ENCODE results near the gene DDX1. TPM values are rescaled to one million over a fixed set of nuclear protein-coding genes. Genes with fewer than 3 reads are reported as not detected.

DDX1 gene
- total RNA-seq, 2 experiments from 2014 or later = 136 to 137 TPM

DNA sequence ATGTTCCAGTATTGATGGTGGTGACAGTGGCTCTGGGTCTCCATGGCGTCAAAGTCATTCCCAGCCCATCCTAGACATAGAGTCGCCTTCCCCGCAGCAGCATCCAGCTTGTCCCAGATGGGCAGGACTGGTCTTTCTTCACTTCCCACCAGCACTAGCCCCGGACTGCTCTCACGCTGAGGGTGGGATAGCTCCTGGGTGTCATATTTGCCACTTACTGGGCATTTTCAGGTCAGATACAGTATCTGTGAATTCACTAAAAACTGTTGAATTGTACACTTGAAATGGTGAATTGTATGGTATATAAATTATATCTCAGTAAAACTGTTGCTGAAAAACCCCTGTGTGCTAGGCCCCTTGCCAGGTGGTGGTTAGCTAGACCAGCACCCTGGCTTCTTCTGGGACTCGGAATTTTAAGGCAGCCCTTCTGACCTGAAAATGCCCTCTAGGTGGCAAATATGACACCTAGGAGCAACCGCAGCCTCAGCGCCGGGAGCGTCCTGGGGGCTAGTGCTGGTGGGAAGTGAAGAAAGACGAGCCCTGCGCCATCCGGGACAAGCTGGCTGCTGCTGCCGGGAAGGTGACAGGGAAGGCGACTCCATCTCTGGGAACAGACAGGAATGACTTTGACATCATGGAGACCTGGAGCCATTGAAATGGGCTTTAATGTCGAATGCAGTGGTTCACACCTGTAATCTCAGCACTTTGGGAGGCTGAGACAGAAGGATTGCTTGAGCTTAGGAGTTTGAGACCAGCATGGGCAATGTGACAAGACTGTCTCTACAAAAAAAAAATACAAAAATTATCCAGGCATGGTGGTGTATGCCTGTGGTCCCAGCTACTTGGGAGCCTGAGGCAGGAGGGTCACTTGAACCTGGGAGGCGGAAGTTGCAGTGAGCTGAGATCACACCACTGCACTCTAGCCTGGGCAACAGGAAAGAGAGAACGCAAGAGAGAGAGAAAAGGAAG is 56.2 kb downstream of the DDX1 start:
- no peaks in the 10 kb centered on the region for H3K4me1 Mint-ChIP-seq
- no peak overlapping the region for H3K27ac Mint-ChIP-seq
- no peaks in the 10 kb centered on the region for H3K27me3 Mint-ChIP-seq
- no peak overlapping the region for H3K4me3 Mint-ChIP-seq
- no peaks in the 10 kb centered on the region for H3K9me3 Mint-ChIP-seq
- no peak for DNase-seq
- H3K36me3 Mint-ChIP-seq = no peaks in the 10 kb centered on the region

- no peaks in the 10 kb centered on the region for H3K4me1 Mint-ChIP-seq
- H3K4me3 Mint-ChIP-seq = no peak overlapping the region
- H3K36me3 Mint-ChIP-seq = no peaks in the 10 kb centered on the region
- no peak overlapping the region for H3K27ac Mint-ChIP-seq
- H3K27me3 Mint-ChIP-seq = no peaks in the 10 kb centered on the region
- no peak for DNase-seq
- no peaks in the 10 kb centered on the region for H3K9me3 Mint-ChIP-seq
These were observed 57.2 kb downstream of the DDX1 start for GRCh38 chr2:15648593-15649525.

DNA sequence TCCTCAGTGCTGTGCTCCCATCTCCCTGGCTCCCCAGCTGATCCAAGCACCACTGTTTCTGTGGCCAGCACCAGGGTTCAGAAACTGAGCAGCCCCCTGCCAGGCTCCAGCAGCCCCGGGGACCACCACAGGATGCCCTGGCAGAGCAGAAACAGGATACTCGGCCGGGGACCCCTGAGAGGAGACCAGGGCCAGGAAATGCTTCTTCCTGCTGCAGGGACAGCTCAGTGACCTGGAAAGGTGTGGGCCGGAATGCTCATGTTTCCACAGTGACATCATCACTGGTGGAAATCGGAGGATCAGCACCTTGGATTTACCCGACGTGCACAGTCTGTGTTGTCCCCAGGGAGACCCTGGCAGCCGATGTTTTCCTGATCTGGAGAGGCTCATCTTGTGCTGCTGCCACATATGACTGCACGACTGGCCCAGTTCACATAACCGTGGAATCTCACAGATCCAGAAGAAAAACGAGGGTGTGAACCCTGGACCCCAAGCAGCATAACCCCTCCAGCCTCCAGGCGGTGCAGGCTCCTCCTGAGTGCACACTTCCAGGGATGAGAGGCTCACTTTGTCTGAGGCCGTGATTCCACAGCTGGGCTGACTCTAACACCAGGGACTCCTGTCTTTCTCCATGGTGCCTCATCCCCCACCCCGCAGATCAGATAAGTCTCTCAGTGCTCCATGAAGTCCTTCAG is 58.0 kb downstream of the DDX1 start:
- no peak overlapping the region for H3K27ac Mint-ChIP-seq
- no peaks in the 10 kb centered on the region for H3K9me3 Mint-ChIP-seq

DNA sequence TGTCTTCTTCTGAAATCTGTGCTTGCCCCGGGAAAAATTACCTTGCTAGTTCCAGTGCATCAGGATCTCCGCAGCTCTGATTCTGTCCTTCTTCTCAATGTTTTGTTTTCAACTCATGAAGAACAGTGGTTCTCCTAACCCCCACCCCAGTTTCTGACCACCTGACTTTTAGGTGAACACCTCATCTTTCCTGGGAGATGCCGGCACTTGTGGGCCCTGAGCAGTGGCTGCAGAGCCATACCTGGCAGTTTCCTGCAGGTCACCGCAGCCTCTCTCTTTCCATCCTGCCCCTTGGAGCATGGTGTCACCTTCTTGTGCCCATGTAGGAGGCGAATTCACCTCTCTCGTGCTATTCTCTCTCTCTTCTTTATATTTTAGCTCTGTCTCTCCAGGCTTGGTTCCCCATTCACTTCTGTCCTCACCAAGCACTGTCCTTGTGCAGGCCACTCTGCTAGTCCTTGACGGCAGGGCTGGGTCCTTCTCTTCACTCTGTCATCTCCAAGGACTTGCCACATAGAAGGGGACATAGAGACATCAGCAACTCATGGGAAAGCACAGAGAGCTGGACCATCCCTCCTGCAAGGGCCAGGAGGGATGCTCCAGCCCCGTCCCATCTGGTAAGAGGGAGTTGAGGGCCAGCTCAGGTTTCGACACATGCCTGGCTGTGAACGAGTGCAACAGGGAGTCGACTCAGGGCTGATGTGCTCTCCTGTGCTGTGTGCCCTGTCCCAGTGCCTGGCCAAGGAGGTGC is 59.1 kb downstream of the DDX1 start:
- H3K4me1 Mint-ChIP-seq = no peaks in the 10 kb centered on the region
- DNase-seq = no peak
- H3K27ac Mint-ChIP-seq = no peak overlapping the region
- H3K4me3 Mint-ChIP-seq = no peak overlapping the region
- H3K36me3 Mint-ChIP-seq = no peaks in the 10 kb centered on the region
- H3K27me3 Mint-ChIP-seq = no peaks in the 10 kb centered on the region
- no peaks in the 10 kb centered on the region for H3K9me3 Mint-ChIP-seq

More for the DNA sequence above, 58.0 kb downstream of the DDX1 start:
- H3K4me1 Mint-ChIP-seq = no peaks in the 10 kb centered on the region
- H3K27me3 Mint-ChIP-seq = no peaks in the 10 kb centered on the region
- DNase-seq = no peak
- no peaks in the 10 kb centered on the region for H3K36me3 Mint-ChIP-seq
- no peak overlapping the region for H3K4me3 Mint-ChIP-seq

- Mint-ChIP-seq H3K9me3 (no peaks in the 10 kb centered on the region), H3K27me3 (no peaks in the 10 kb centered on the region), H3K36me3 (no peaks in the 10 kb centered on the region), H3K4me3 (no peak overlapping the region), H3K27ac (no peak overlapping the region), H3K4me1 (no peaks in the 10 kb centered on the region)
- DNase-seq = no peak
These were observed 59.7 kb downstream of the DDX1 start for GRCh38 chr2:15651367-15651727.

DNA sequence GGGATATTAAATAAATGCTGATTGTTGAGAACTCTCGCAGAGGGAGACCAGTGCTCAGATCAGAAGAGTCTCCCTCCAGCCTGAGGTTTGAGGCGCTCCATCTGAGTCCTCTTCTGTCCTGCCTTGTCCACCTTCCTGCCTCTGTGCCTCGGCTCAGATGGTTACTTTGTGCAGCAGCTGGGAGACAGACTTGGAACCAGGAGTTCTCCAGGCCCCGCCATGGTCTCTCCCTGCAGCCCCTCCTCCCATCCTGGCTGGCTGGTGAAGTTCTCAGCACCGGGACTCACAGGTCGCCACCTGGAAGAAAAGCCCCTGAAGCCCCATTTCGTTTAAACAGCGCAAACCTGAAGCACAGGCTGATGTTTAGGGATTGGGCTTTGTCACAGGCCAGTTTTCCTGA is 60.6 kb downstream of the DDX1 start:
- Mint-ChIP-seq H3K9me3 (no peaks in the 10 kb centered on the region), H3K27ac (no peak overlapping the region), H3K36me3 (no peaks in the 10 kb centered on the region), H3K27me3 (no peaks in the 10 kb centered on the region), H3K4me3 (no peak overlapping the region), H3K4me1 (no peaks in the 10 kb centered on the region)
- no peak for DNase-seq

DNA sequence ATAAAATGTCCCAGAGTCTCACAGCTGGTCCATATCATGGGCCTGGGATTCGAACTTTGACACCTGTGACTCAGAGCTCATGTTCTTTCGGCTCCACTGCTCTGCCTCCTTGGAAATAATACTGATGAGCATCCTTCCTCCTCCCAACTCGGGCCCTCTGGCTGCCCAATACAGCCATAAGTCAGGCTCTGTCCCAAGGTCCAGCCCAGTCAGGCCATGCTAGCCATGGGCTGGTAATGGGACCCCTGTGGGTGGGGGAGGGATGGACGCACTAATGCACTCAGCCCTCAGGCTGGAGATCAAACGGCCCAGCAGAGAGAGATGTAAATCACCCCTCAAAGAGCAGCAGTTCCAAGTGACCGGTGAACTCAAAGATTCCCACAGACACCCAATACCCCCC is 61.1 kb downstream of the DDX1 start:
- Mint-ChIP-seq H3K9me3 (no peaks in the 10 kb centered on the region), H3K27me3 (no peaks in the 10 kb centered on the region), H3K4me1 (no peaks in the 10 kb centered on the region), H3K36me3 (no peaks in the 10 kb centered on the region), H3K27ac (no peak overlapping the region), H3K4me3 (no peak overlapping the region)
- no peak for DNase-seq

- no peak overlapping the region for H3K27ac Mint-ChIP-seq
These were observed 62.4 kb downstream of the DDX1 start for GRCh38 chr2:15653806-15654726.

DNA sequence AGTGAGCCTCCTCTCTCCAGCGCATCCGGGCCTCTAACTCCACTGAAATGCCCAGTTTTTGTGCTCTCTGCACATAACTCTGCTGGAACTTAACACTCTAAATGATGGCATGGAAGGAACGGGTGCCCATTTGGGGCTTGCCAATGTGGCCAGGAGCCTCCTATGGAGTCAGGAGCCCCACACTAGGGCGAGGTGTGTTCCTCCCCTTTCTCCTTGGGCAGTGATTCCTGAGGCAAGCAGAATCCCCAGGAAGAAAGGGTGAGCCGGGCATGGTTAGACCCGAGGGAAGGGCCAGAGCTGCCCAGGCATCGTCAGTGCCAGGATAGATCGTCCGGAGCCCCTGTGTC is 63.0 kb downstream of the DDX1 start:
- H3K27me3 Mint-ChIP-seq = no peaks in the 10 kb centered on the region
- H3K4me3 Mint-ChIP-seq = no peak overlapping the region
- no peaks in the 10 kb centered on the region for H3K36me3 Mint-ChIP-seq
- H3K9me3 Mint-ChIP-seq = no peaks in the 10 kb centered on the region
- DNase-seq = no peak
- H3K27ac Mint-ChIP-seq = no peak overlapping the region
- H3K4me1 Mint-ChIP-seq = no peaks in the 10 kb centered on the region

More at GRCh38 chr2:15653806-15654726, 62.4 kb downstream of the DDX1 start:
- no peaks in the 10 kb centered on the region for H3K36me3 Mint-ChIP-seq
- no peaks in the 10 kb centered on the region for H3K9me3 Mint-ChIP-seq
- no peaks in the 10 kb centered on the region for H3K27me3 Mint-ChIP-seq
- H3K4me3 Mint-ChIP-seq = no peak overlapping the region
- no peak for DNase-seq
- H3K4me1 Mint-ChIP-seq = no peaks in the 10 kb centered on the region

- Mint-ChIP-seq H3K4me1 (no peaks in the 10 kb centered on the region), H3K36me3 (no peaks in the 10 kb centered on the region), H3K27ac (no peak overlapping the region), H3K9me3 (no peaks in the 10 kb centered on the region), H3K4me3 (no peak overlapping the region), H3K27me3 (no peaks in the 10 kb centered on the region)
- DNase-seq = no peak
These were observed 63.6 kb downstream of the DDX1 start for GRCh38 chr2:15655123-15655887.

GRCh38 chr2:15656090-15656489 is 64.4 kb downstream of the DDX1 start:
- H3K4me1 Mint-ChIP-seq = no peaks in the 10 kb centered on the region
- H3K4me3 Mint-ChIP-seq = no peak overlapping the region
- no peaks in the 10 kb centered on the region for H3K36me3 Mint-ChIP-seq
- no peaks in the 10 kb centered on the region for H3K9me3 Mint-ChIP-seq
- no peak for DNase-seq
- no peak overlapping the region for H3K27ac Mint-ChIP-seq
- no peaks in the 10 kb centered on the region for H3K27me3 Mint-ChIP-seq

- Mint-ChIP-seq H3K27ac (no peak overlapping the region), H3K9me3 (no peaks in the 10 kb centered on the region), H3K4me1 (no peaks in the 10 kb centered on the region), H3K4me3 (no peak overlapping the region), H3K27me3 (no peaks in the 10 kb centered on the region), H3K36me3 (no peaks in the 10 kb centered on the region)
- DNase-seq = no peak
These were observed 66.1 kb downstream of the DDX1 start for GRCh38 chr2:15657759-15658158.

- Mint-ChIP-seq H3K36me3 (no peaks in the 10 kb centered on the region), H3K9me3 (peaks cover 2% of the 10 kb centered on the region), H3K4me3 (no peak overlapping the region)
These were observed 67.2 kb downstream of the DDX1 start for GRCh38 chr2:15658911-15659310.

More at GRCh38 chr2:15658911-15659310, 67.2 kb downstream of the DDX1 start:
- Mint-ChIP-seq H3K4me1 (no peaks in the 10 kb centered on the region), H3K27ac (no peak overlapping the region), H3K27me3 (no peaks in the 10 kb centered on the region)
- DNase-seq = no peak
